GM21529 (cell line): Measurements from ENCODE around the gene P2RX5.
"Not testable (repeated sequence)": the region's sequence is repeated elsewhere in the genome, so short reads cannot be mapped to it uniquely, and the experiment has no call there.

Experiments
- ATAC-seq: cut with Tn5 transposase; IDR thresholded peaks from one replicate; pipeline ENCODE4 v1.9.1; 2021; ENCODE audit not compliant: unreplicated experiment

The P2RX5 gene

DNA sequence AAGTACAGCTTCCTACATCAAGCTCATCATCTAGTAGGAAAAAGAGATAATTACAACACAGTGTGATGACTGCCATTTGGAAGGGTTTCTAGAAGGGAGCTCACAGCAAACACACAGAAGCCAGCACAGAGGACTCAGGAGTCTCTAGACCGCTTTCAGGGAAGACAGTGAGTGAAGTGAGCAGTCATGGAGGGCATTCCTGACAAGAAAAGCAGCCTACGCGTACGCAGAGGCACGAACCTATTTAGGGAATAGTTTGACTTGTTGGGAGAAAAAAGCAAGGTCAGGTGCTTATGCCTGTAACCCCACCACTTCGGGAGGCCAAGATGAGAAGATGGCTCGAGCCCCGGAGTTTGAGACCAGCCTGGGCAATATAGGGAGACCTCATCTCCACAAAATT, 19.3 kb upstream of the P2RX5 start:
- no peak for ATAC-seq

DNA sequence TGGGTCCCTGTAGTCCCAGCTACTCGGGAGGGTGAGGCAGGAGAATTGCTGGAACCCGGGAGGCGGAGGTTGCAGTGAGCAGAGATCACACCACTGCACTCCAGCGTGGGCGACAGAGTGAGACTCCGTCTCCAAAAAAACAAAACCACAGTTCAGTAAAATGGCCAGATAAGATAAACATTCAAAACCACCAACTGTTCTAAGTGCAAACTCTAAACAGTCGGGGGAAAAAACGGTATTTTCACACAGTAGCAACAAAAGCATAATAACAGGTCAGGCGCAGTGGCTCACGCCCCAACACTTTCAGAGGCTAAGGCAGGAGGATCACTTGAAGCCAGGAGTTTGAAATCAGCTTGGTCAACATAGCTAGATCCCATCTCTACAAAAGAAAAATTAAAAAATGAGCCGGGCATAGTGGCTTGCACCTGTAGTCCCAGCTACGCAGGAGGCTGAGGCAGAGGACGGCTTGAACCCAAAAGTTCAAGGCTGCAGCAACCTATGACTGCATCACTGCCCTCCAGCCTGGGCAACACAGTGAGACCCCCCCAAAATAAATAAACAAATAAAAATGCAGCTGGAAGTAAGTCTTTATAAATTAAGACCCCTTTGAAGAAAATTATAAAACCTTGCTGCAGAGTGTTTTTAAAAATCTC, 17.0 kb upstream of the P2RX5 start:
- no peak for ATAC-seq

DNA sequence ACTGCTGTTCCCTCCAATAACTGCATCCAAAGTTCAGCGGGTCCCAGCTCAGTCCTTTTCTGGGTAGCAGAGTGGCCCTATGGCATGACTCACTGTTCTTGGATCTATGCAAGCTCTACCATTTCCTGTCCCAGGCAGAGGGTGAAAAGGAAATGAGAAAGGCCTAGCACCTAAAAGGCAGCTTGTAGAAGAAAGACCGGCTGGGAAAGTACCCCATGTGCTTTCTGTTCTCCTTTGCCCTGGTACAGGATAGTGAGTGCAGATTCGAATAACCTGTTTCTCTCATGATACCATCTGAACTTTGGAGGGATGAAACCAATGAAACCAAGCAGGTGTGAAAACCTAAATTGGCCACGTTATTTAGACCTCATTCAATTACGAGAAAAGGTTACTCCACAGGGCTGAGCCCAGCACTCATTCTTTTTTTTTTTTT, 15.0 kb upstream of the P2RX5 start:
- ATAC-seq, result peak; percentile 94

DNA sequence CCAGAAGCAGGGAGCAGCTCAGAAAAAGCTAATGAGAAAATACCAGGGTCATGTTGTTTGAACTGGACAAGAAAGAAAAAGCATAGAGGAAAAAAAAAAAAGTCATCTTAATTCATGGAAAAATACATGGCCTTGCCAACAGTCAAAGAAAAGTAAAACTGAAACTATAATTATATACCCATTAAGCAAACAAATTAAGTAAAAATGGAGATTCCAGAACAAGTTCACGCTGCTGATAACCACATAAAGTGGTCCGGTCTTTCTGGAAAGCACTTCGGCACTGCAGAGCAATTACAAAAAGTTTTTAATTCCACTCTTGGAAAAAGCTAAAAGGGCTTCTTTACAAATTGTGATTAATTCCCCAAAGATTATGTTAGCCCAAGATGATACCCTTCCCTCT, 12.4 kb upstream of the P2RX5 start:
- no peak for ATAC-seq

DNA sequence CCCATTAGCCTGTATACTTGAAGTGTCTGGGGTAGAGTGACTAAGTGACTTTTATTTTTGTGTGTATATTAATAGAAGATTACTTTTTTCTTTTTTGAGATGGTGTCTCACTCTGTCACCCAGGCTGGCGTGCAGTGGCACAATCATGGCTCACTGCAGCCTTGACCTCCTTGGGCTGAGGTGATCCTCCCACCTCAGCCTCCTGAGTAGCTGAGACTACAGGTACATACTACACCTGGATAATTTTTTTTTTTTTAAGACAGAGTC, 9.7 kb upstream of the P2RX5 start:
- ATAC-seq, result not testable (repeated sequence)

DNA sequence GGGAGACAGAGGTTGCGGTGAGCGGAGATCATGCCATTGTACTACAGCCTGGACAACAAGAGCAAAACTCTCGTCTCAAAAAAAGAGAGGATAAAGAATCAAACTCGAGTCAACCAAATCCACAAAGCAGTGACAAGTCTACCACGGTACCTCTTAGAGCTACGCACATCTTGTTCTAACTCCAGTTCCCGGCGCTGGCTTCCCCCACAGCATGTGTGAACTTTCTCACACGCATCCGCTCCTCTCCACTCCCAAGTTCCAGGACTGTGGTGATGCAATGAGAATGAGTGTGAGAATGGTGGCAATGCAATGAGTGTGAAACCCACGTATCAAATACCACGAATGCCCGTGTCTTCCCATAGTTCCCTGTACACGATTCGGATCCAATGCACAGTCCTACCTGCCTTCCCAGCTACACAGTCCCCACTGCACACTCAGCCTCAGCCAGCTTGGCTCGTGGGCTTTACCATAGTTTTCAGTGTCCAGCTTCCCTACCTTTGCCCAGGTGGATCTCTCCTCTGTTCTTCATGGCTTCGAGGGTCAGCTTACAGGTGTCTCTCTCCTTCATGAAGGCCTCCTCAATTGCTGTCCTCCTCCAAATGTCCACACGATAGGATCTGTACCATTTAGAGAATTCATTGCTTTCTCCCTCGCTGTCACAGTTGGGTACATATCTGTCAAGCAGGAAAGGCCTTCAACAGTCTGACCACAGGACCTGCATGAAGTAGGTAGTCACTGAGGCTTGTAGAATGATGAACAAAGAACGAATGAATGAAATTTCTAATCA, 9.2 kb upstream of the P2RX5 start:
- ATAC-seq, result no peak

DNA sequence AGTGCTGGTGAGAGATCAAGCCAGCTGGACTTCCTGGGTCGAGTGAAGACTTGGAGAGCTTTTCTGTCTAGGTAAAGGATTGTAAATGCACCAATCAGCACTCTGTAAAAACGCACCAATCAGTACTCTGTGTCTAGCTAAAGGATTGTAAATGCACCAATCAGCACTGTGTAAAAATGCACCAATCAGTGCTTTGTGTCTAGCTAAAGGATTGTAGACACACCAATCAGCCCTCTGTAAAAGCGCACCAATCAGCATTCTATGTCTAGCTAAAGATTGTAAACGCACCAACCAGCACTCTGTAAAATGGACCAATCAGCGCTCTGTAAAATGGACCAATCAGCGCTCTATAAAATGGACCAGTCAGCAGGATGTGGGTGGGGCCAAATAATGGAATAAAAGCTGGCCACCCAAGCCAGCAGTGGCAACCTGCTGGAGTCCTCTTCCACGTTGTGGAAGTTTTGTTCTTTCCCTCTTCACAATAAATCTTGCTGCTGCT, 6.1 kb upstream of the P2RX5 start:
- not testable (repeated sequence) for ATAC-seq

DNA sequence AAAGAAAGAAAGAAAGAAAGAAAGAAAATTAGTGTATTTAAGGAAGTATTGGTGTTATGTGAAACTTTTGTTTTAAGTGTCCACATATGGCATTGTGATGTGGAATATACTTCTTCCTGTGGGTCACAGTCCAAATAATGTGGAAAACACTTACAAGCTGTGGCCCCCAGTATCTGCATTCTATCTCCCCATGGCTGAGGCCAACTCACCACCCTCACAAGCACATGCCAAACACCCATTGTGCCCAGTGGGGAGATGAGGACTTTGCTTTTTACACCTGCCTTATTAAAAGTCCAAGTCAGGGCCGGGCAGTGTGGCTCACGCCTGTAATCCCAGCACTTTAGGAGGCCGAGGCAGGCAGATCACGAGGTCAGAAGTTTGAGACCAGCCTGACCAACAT, 4.0 kb upstream of the P2RX5 start:
- no peak for ATAC-seq

DNA sequence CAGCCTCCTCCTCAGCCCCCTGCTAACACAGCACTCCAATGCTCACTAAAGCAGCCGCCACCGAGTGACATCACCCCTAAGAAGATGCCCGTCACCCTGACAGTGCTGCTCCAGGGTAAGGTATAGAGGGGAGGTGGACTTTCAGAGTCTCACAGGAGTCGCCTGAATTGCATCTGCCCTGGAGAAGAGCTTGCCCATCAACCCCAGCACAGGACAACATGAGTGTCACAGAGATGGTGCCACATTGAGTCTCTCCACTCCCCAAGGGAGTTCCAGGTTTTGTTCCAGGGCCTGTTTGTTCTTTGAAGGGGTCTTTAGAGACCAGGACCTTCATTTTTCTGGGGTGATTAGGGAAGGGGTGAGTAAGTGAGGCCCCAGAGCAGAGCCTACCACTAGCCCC, 2.2 kb upstream of the P2RX5 start:
- ATAC-seq, result no peak

DNA sequence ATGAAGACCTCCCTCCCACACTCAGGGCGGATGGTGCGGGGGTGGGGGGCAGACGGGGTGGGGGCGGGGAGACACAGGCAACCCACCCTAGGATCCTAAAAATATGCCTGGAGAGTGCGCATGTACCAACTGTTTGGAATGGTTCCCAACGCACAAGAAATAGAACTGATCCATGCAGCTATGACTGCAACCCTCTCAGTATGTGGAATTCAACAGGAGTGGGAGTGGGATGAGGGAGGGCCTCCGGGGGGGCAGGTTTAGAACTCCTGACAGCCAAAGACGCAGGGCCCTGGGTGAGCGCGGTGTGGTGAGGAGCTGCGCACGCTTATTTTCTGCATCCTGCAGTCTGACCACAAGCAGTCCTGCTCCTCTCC, 1.1 kb upstream of the P2RX5 start:
- no peak for ATAC-seq

DNA sequence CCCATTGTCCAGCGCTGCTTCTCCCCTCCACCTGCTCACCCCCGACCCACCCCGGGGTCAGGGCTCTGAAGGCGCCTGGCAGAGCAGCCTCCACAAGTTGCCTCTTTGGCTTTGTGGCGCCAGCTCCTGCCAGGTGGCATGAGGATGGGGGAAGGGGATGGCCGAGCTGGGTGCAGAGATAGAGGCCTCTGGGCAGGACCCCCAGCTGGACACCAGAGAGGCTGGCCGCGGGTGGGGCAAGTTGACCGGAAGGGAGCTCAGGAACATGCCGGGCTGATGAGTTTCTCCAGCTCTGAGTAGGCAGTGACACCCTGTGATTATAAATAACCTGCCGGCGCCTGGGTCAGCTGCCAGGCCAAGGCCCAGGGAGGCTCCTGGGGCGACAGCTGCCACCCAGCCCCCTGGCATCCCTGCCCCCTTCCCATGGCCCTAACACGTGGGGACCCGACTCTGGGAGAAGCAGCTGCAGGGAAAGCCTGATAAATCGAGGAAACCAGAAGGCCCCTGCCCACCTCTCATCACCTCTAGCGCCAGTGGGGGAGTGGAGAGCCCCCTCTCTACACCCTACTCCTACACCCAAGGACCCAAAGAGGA, 729 bp downstream of the P2RX5 start:
- no peak for ATAC-seq

DNA sequence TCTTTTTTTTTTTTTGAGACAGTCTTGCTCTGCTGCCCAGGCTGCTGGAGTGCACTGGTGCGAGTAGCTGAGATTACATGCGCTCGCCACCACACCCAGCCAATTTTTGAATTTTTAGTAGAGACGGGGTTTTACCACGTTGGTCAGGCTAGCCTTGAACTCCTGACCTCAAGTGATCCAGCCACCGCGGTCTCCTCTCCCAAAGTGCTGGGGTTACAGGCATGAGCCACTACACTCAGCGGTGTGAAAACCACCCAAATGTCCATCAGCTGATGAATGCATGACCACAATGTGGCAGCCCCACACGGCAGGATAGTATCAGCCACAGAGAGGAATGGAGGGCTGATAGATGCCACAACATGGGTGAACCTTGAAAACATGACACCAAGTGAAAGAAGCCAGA, 2.1 kb downstream of the P2RX5 start:
- ATAC-seq, result peak; percentile 50

DNA sequence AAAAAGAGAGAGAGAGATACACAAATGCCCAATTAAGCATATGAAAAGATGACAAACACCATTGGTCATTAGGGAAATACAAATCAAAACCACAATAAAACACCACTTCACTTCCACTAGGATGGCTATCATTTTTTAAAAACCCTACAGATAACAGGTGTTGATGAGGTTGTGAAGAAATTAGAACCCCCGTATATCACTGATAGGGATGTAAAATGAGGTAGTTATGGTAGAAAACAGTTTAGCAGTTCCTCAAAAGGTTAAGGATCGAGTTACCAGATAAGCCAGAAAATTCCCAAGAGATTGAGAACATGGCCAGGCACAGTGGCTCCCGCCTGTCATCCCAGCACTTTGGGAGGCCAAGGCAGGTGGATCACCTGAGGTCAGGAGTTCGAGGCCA, 2.8 kb downstream of the P2RX5 start:
- no peak for ATAC-seq

DNA sequence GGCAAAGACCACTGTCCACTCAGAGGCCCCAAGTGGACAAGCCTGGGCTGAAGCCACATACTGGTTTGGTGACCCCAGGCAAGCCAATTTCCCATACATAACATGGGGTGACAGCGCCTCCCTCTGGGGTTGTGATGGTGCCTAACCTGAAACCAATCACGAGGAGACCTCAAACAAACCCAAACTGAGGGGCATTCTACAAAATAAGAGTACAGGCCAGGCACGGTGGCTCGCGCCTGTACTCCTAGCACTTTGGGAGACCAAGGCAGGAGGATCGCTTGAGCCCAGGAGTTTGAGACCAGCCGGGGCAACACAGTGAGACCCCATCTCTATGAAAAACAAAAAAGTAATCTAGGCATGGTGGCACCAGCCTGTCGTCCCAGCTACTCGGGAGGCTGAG, 3.6 kb downstream of the P2RX5 start:
- no peak for ATAC-seq

DNA sequence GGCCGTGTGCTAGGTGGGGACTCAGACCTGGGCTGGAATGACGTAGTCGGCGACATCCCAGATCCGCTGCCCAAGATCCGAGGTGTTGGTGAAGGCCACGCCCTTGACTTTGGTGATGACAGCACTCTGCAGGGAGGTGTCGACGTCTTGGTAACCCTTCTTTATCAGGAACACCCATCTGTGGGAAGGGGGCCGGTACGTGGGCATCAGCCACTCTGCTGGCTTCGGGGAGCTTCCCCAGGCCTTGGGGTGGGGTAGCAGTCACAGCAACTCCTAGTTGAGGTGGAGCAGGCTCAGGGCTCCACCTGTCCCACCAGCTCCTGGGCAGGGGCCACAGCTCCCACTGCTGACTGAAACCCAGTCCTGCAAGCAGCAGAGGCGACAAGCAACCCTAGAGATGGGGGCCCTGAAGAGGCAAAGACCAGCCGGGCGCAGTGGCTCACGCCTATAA, 4.3 kb downstream of the P2RX5 start:
- no peak for ATAC-seq

DNA sequence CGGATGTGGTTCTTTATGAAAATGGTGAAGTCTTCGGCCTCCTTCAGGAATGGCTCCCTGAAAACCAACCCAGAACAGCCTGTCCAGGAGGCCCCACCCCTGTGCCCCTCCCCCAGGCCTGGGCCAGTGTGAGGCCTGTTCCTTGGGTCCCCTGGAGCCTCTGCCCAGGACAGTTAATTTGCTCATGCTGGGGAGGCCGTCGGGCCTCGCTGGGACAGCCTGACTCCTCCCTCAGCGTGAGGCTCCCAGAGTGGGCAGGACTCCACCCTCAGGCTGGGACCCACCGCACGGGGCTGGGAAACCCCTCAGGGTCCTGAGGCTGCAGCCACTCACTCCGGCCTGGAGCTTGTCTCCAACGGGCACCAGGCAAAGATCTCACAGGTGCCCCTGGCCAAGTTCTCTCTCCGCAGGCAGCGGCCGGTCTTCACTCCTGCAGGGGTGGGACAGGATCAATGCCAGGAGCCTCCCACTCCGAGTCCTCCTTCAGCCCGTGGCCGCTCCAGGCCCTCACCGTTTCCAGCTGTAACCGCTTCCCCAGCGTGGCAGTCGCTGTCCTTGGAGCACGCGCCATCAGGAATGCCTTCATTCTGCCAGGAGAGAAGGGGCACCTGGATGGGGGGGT, 5.8 kb downstream of the P2RX5 start:
- ATAC-seq, result no peak

DNA sequence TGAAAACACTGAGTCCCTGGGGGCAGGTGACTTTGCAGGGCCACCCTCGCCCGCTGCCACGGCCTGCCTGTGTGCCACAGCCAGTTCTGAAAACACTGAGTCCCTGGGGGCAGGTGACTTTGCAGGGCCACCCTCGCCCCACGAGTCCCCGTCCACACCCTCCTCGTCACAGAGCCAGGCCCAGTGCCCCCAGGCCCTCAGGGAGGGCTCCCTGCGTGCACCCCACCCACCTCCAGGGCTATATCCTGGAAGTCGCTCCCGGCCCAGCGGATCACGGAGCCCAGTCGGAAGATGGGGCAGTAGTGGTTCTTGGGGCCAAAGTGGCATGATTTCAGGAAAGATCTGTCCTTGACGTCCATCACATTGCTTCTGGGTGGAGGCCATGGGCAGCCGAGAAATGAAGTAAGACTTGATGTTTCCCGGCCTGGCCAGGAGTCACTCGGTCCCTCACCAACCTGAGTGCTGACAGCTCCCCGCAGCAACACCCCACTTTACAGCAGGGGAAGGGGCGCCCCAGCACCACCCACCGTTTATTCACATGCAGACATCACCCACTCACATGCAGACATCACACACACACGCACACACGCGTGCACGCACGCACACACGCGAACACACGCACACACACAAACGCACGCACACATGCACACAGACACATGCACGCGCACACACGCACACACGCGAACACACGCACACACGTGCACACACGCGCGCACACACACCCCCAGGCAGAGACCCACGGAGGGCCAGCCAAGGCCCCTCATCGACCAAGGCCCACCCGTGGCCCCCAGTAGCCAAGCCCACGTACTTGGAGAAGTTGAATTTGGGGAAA, 6.5 kb downstream of the P2RX5 start:
- ATAC-seq, result no peak

DNA sequence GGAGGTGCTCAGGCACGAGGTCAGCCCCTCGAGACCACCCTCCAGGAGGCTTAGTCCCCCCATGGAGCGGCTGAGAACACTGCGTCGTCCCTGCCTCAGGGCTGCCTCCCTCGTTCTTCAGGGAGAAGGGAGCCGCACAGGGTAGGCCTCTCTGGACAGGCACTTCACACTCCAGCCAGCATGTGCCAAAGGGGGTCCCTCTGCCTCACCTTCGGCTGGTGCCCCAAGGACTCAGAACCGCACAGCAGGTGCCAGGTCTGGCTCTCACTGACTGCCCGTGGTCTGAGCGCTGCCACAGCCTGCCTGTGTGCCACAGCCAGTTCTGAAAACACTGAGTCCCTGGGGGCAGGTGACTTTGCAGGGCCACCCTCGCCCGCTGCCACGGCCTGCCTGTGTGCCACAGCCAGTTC, 7.1 kb downstream of the P2RX5 start:
- no peak for ATAC-seq

DNA sequence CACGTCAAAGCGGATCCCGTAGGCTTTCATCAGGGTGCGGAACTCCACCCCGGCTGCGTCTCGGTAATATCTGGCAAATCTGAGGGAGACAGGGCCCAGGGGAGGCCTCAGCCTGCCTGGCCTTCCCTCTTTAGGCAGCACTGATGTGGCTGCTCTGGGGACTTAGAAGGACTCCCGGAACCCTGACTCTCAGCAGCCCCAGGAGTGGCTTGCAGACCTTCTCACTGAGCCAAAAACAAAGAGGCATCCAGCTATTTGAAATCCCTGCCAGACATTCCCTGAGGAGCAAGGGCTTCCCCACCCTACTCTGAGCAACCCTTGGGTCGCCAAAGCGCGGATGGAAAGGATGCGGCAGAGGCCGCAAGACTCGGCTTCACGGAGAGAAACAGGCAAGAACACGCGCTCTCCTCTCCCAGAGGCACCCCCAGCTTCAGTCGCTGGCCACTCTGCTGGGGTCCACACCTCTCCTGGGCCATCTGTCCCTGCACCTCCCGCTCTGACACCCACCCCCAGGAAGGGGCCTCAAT, 7.9 kb downstream of the P2RX5 start:
- ATAC-seq, result no peak

DNA sequence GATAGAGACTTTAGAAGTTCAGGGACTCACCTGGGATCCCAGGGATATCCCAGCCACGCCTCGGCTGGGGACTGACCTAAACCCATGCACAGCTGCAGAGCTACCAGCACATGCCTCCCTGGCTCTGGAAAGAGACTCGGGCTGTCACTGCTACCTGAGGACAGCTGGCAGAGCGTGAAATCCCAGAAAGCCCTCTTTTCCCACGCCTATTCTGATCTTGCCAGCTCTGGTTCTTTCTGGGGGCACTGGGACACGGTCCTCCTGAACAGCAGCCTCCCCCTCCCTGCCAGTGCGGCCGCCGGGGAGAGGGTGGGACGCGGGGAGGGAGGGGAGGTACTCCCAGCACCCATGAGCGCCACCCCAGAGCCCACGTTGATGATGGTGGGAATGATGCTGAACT, 10.8 kb downstream of the P2RX5 start:
- ATAC-seq, result no peak

DNA sequence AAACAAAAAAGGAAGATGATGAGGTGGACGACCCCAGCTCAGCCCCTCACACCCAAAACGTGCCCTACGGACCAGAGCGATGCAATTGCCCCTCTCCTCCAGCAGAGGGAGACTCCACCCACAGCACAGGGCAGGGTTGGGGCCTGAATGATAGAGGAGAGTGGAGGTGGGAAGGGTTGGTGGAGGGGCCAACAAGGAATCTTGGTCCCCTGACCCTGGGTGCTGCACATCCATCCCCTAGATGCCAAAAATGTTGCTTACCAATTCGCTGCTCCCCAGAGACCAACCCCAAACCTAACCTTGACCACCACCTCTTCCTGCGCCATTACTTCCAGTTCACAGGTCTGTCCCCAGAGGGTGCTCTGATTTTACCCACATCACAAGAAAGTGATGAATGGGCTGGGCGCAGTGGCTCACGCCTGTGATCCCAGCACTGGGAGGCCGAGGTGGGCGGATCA, 12.9 kb downstream of the P2RX5 start:
- ATAC-seq, result no peak
